DMS53 (cell line): ENCODE measurements around the gene PXMP2.
"Not testable (repeated sequence)": the region's sequence is repeated elsewhere in the genome, so short reads cannot be mapped to it uniquely, and the experiment has no call there.

Experiments used
- DNase-seq: peaks from one replicate; lab custom pipeline; 2025; lab: John Stamatoyannopoulos, UW

Gene PXMP2

GRCh38 chr12:132660052-132660451, 27.3 kb upstream of the PXMP2 start:
- DNase-seq, result no peak

GRCh38 chr12:132660996-132661395, 26.4 kb upstream of the PXMP2 start:
- no peak for DNase-seq

GRCh38 chr12:132661972-132662371, 25.4 kb upstream of the PXMP2 start:
- no peak for DNase-seq

- no peak for DNase-seq
Measured at GRCh38 chr12:132662901-132663755, 24.3 kb upstream of the PXMP2 start.

- DNase-seq, result no peak
Measured at GRCh38 chr12:132664206-132665148, 22.9 kb upstream of the PXMP2 start.

GRCh38 chr12:132665149-132665491, 22.3 kb upstream of the PXMP2 start:
- no peak for DNase-seq

GRCh38 chr12:132665794-132666193, 21.6 kb upstream of the PXMP2 start:
- DNase-seq, result no peak

- DNase-seq, result no peak
Measured at GRCh38 chr12:132668191-132669088, 18.9 kb upstream of the PXMP2 start.

GRCh38 chr12:132669166-132669879, 18.1 kb upstream of the PXMP2 start:
- no peak for DNase-seq

- no peak for DNase-seq
Measured at GRCh38 chr12:132672116-132672515, 15.3 kb upstream of the PXMP2 start.

GRCh38 chr12:132672678-132673077, 14.7 kb upstream of the PXMP2 start:
- no peak for DNase-seq

GRCh38 chr12:132673288-132674179, 13.9 kb upstream of the PXMP2 start:
- no peak for DNase-seq

GRCh38 chr12:132674561-132674960, 12.8 kb upstream of the PXMP2 start:
- no peak for DNase-seq

- DNase-seq, result no peak
Measured at GRCh38 chr12:132675757-132676432, 11.5 kb upstream of the PXMP2 start.

GRCh38 chr12:132677492-132677891, 9.9 kb upstream of the PXMP2 start:
- no peak for DNase-seq

- DNase-seq, result no peak
Measured at GRCh38 chr12:132685400-132685799, 2.0 kb upstream of the PXMP2 start.

GRCh38 chr12:132686825-132687210, 569 bp upstream of the PXMP2 start:
- no peak for DNase-seq

- DNase-seq, result peak; percentile 32
Measured at GRCh38 chr12:132689227-132689626, 1.8 kb downstream of the PXMP2 start.

GRCh38 chr12:132690112-132690511, 2.7 kb downstream of the PXMP2 start:
- no peak for DNase-seq

GRCh38 chr12:132692030-132692429, 4.6 kb downstream of the PXMP2 start:
- not testable (repeated sequence) for DNase-seq
